Suppressor macrophage treated with lipopolysaccharide for 1 hour (primary cell): ENCODE results near the gene NAXE.
"Not testable (repeated sequence)": the region's sequence is repeated elsewhere in the genome, so short reads cannot be mapped to it uniquely, and the experiment has no call there.

Experiments used
- DNase-seq, 3 donors: peaks; one replicate each; pipeline ENCODE4 v3.0.0-alpha.2; 2020 to 2022

The NAXE gene

GRCh38 chr1:156594190-156594589 lies 2.6 kb downstream of the NAXE start:
- DNase-seq, result no peak

- DNase-seq, result no peak
Measured at GRCh38 chr1:156595016-156595415, 3.4 kb downstream of the NAXE start.

- DNase-seq, result no peak
Measured at GRCh38 chr1:156596426-156596825, 4.8 kb downstream of the NAXE start.

DNA sequence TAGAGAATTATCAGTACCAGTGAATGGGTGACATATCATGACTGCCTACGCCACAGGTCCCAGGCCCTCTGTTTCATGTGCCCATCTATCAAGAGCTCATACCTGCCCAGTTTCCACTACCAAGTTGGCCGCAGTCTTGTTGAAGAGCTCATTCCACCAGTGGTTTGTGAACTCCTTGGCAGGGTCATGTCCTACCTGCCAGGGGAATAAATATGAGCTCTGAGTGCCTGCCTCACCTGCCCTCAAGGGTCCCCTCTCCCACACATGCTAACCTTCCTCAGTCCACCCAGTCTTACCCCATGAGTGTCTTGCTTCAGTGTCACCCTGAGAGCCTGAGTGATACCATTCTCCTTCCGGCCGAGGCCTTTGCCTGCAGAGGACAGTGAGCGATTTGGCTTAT lies 6.5 kb downstream of the NAXE start:
- DNase-seq, result no peak

DNA sequence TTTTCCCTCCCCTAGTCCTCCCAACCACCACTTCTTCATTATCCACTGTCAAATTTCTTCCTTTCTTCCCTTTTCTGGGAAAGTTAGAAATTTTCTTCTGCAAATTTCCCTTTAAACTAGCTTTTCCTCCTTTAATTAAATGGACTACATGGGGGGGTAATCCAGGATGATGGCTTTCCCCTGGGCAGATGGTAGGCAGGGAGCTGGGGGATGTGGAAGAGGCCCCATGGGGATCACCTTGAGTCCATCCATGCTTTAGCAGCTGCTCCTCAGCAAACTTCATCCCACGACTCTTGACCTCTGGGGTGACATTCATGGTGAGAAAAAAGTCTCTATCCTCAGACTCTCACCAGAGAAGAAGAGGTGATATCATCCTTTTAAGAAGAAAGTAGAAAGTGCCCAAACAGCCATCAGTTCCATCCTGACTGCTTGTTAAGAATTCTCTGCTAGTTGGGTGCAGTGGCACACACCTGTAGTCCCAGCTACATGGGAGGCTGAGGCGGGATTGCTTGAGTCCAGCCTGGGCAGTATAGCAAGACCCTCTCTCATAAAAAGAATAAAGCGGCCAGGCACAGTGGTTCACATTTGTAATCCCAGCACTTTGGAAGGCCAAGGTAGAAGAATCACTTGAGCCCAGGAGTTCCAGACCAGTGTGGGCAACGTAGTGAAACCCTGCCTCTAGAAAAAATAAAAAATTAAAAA lies 7.3 kb downstream of the NAXE start:
- DNase-seq, result no peak

DNA sequence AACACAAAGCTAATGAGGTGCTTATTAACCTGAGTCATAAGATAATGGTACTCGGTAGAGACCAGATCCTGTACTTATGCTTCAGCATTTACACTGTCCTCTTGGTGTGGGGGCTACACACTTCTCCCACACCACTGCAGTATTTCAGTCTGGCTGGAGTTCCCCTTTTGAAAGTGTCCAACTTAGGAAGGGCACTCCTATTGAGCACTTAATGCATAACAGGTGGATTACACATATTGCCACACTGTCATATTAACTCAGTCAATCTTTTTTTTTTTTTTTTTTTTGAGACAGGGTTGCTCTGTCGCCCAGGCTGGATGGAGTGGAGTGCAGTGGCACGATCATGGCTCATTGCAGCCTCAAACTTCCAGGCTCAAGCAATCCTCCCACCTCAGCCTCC lies 8.2 kb downstream of the NAXE start:
- peak; percentile 58 to 77 (median 63) for DNase-seq

GRCh38 chr1:156600733-156601121 lies 9.2 kb downstream of the NAXE start:
- DNase-seq, result no peak

GRCh38 chr1:156601122-156601830 lies 9.7 kb downstream of the NAXE start, which contains the start of gene GPATCH4:
TSS of gene GPATCH4 (minus strand) at chr1:156601479.
- DNase-seq, result peak; percentile 90

GRCh38 chr1:156601892-156602291 lies 10.3 kb downstream of the NAXE start:
- DNase-seq, result no peak

GRCh38 chr1:156602557-156602993 lies 11.0 kb downstream of the NAXE start:
- DNase-seq, result peak; percentile 49 to 62 (median 59)

- not testable (repeated sequence) for DNase-seq
Measured at GRCh38 chr1:156607344-156607743, 15.8 kb downstream of the NAXE start.

DNA sequence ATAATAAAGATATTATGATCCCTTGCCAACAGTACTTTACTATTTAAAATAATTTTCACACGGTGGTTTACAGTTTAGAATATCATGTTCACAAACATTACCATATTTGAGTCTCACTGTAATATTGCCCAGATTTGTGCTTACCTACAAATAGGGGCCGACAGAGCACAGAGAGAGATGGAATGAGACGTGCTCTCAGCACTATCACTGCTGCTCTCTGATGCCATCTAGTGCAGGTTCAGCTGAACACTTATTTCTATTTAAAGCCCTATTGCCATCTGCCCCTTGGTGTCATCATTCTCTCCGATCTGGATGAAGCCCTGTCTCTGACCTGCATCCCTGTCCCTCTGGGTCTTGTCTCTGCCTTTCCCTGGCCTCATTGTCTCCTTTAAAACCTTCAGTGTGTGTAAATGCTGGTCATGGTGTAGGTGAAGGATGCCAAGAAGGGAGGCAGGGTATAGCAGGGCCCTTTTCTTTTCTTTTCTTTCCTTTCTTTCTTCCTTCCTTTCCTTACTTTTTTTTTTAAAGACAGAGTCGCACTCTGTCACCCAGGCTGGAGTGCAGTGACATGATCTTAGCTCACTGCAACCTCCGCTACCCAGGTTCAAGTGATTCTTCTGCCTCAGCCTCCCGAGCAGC lies 16.6 kb downstream of the NAXE start:
- DNase-seq, result peak; percentile 78 to 87 (median 85)

GRCh38 chr1:156608981-156609380 lies 17.4 kb downstream of the NAXE start:
- peak; percentile 36 to 54 (median 45) for DNase-seq

DNA sequence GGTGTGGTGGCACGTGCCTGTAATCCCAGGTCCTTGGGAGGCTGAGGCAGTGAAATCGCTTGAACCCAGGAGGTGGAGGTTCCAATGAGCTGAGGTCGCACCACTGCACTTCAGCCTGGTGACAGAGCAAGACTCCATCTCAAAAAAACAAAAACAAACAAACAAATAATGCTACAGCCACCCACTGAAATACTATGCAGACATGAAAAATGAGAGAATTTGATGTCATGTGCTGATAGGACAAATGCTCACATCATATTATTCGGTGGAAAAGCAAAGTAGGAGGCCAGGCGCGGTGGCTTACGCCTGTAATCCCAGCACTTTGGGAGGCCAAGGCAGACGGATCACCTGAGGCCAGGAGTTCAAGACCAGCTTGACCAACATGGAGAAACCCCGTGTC lies 18.5 kb downstream of the NAXE start:
- DNase-seq, result not testable (repeated sequence)

- peak; percentile 36 to 59 (median 57) for DNase-seq
Measured at GRCh38 chr1:156612666-156613065, 21.1 kb downstream of the NAXE start.

- no peak for DNase-seq
Measured at GRCh38 chr1:156615946-156616345, 24.4 kb downstream of the NAXE start.

DNA sequence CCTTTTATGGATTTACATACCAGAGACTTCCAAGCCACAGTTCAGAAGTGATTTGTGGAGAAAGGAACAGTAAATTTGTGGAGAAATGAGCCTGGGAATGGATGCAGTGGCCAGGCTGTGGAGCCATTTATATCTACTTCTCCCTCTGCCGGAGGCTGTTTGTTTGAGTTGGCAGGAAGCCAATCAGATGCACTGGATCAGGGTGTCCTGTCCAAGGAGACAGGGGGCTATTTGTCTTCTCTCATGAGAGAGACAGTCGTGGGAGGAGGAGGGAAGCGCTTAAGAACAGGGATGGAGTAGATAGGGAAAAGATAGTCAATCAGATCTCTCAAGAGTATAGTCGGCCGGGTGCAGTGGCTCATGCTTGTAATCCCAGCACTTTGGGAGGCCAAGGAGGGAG lies 24.9 kb downstream of the NAXE start:
- DNase-seq, result peak; percentile 33 to 37 (median 36)

- no peak for DNase-seq
Measured at GRCh38 chr1:156618853-156619581, 27.4 kb downstream of the NAXE start, which contains the start of gene HAPLN2. TSS of gene HAPLN2 (plus strand) at chr1:156619415. CDS start at chr1:156623491, 4,076 bp downstream.

GRCh38 chr1:156619582-156619955 lies 28.0 kb downstream of the NAXE start:
- DNase-seq, result no peak

- no peak for DNase-seq
Measured at GRCh38 chr1:156622581-156623297, 31.2 kb downstream of the NAXE start.

GRCh38 chr1:156623946-156624813 lies 32.6 kb downstream of the NAXE start:
- DNase-seq, result peak; percentile 63 to 82 (median 71)
